Measurements from ENCODE around the gene CUL3. TPM values are rescaled to one million over a fixed set of nuclear protein-coding genes. Genes with fewer than 3 reads are reported as not detected.

CUL3 gene
- total RNA-seq, 1 donor from 2014 or later = 83.6 TPM

DNA sequence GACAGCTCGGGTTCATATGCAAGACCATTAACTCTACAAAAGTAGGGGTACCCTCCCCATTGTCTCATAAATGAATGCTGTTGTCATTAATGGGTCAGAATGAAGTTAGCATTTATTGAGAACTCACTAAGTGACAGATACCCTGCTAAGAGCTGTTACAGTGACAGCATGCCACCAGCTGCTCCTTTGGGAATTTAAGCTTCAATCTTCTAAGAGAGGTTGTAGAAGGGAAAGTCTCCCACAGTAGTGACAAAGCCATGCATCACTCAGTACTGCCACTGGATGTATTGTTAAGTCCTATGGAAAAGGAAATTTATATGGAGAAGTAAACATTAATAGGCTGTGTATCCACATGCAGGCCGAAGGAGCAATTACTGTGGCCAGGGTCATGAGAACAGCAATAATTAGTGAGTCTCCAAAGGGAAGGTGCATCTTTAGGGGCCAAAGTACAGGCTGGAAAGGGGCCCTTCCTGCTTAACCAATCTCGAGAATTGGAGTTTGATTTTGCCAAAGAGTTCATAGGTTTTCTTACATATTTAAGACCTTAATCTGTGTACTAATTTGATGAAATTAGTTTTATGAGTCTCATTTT, 118.8 kb downstream of the CUL3 start:
- Mint-ChIP-seq H3K4me1 (ENCODE audit: unreplicated experiment) (no peaks in the 10 kb centered on the region), H3K36me3 (ENCODE audit: unreplicated experiment) (no peaks in the 10 kb centered on the region), H3K4me3 (ENCODE audit: unreplicated experiment) (no peak overlapping the region)

DNA sequence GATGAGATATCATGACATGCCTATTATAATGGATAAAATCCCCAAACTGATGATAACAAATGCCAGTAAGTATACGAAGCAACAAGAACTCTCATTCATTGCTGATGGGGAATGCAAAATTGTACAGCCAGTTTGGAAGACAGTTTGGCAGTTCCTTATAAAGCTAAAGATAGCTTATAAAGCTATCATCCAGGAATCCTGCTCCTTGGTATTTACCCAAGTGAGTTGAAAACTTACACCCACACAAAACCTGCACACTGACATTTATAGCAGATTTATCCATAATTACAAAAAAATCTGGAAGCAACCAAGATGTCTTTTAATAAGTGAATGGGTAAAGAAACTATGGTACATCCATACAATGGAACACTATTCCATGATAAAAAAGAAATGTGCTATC, 123.8 kb downstream of the CUL3 start:
- no peak for DNase-seq (ENCODE audit: extremely low spot score, unreplicated experiment)
- Mint-ChIP-seq H3K4me1 (ENCODE audit: unreplicated experiment) (no peaks in the 10 kb centered on the region), H3K36me3 (ENCODE audit: unreplicated experiment) (no peaks in the 10 kb centered on the region), H3K9me3 (ENCODE audit: unreplicated experiment) (peaks cover 9% of the 10 kb centered on the region), H3K27ac (ENCODE audit: unreplicated experiment) (no peak overlapping the region), H3K4me3 (ENCODE audit: unreplicated experiment) (no peak overlapping the region), H3K27me3 (ENCODE audit: unreplicated experiment) (peaks cover 4% of the 10 kb centered on the region)
- TF ChIP-seq, protein P1, sequence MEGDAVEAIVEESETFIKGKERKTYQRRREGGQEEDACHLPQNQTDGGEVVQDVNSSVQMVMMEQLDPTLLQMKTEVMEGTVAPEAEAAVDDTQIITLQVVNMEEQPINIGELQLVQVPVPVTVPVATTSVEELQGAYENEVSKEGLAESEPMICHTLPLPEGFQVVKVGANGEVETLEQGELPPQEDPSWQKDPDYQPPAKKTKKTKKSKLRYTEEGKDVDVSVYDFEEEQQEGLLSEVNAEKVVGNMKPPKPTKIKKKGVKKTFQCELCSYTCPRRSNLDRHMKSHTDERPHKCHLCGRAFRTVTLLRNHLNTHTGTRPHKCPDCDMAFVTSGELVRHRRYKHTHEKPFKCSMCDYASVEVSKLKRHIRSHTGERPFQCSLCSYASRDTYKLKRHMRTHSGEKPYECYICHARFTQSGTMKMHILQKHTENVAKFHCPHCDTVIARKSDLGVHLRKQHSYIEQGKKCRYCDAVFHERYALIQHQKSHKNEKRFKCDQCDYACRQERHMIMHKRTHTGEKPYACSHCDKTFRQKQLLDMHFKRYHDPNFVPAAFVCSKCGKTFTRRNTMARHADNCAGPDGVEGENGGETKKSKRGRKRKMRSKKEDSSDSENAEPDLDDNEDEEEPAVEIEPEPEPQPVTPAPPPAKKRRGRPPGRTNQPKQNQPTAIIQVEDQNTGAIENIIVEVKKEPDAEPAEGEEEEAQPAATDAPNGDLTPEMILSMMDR (IDR thresholded peaks at IDR 0.05) = no peak

More for the DNA sequence above, 118.8 kb downstream of the CUL3 start:
- H3K27me3 Mint-ChIP-seq (ENCODE audit: unreplicated experiment) = no peaks in the 10 kb centered on the region
- no peak overlapping the region for H3K27ac Mint-ChIP-seq (ENCODE audit: unreplicated experiment)
- peaks cover 9% of the 10 kb centered on the region for H3K9me3 Mint-ChIP-seq (ENCODE audit: unreplicated experiment)
- TF ChIP-seq, protein P1 (IDR thresholded peaks at IDR 0.05) = no peak
- no peak for DNase-seq (ENCODE audit: extremely low spot score, unreplicated experiment)

- Mint-ChIP-seq H3K27me3 (ENCODE audit: unreplicated experiment) (peaks cover 4% of the 10 kb centered on the region), H3K4me3 (ENCODE audit: unreplicated experiment) (no peak overlapping the region), H3K27ac (ENCODE audit: unreplicated experiment) (no peak overlapping the region), H3K4me1 (ENCODE audit: unreplicated experiment) (no peaks in the 10 kb centered on the region), H3K9me3 (ENCODE audit: unreplicated experiment) (peaks cover 11% of the 10 kb centered on the region), H3K36me3 (ENCODE audit: unreplicated experiment) (no peaks in the 10 kb centered on the region)
- TF ChIP-seq, protein P1 (IDR thresholded peaks at IDR 0.05) = no peak
- no peak for DNase-seq (ENCODE audit: extremely low spot score, unreplicated experiment)
Measured at GRCh38 chr2:224457408-224458096, 127.6 kb downstream of the CUL3 start.

DNA sequence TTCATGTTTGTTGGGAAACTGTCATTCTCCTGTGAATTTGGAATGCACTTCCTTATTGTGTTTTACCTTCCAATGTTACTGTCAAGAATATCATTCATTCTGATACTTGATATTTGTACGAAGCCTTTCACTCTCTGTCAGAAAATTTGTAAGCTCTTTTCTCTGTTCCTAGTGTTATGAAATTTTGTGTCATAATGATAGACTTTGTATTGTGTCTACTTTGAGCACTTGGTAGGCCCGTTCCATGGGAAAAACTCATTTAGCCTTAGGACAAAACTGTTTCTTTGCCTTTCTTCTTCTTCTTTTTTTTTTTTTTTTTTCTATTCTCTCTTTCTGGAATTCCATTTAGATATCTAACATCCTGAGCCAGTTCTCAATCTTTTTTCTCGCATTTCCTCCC, 131.3 kb downstream of the CUL3 start:
- TF ChIP-seq, protein P1 (IDR thresholded peaks at IDR 0.05) = no peak
- no peak for DNase-seq (ENCODE audit: extremely low spot score, unreplicated experiment)
- Mint-ChIP-seq H3K36me3 (ENCODE audit: unreplicated experiment) (no peaks in the 10 kb centered on the region), H3K4me1 (ENCODE audit: unreplicated experiment) (no peaks in the 10 kb centered on the region), H3K9me3 (ENCODE audit: unreplicated experiment) (peaks cover 7% of the 10 kb centered on the region), H3K27ac (ENCODE audit: unreplicated experiment) (no peak overlapping the region), H3K27me3 (ENCODE audit: unreplicated experiment) (peaks cover 3% of the 10 kb centered on the region), H3K4me3 (ENCODE audit: unreplicated experiment) (no peak overlapping the region)

Data from osteocyte (in vitro differentiated cells).